Astrocyte (in vitro differentiated cells and primary cell): Measurements from ENCODE around the gene BMPER.

ENCODE experiments used
- EZH2 ChIP-seq: IDR thresholded peaks from 2 replicates; pipeline ENCODE4 v1.6.1; 2012; ENCODE audit warnings: mild to moderate bottlenecking, low read length, inconsistent platforms; ENCODE audit not compliant: insufficient read depth
- TF ChIP-seq, protein P1 (sequence below): IDR thresholded peaks from 2 replicates; pipeline ENCODE4 v1.5.1; 2011; ENCODE audit warnings: low read depth, mild to moderate bottlenecking, inconsistent platforms, low read length, moderate library complexity; ENCODE audit not compliant: insufficient read depth

DNA sequence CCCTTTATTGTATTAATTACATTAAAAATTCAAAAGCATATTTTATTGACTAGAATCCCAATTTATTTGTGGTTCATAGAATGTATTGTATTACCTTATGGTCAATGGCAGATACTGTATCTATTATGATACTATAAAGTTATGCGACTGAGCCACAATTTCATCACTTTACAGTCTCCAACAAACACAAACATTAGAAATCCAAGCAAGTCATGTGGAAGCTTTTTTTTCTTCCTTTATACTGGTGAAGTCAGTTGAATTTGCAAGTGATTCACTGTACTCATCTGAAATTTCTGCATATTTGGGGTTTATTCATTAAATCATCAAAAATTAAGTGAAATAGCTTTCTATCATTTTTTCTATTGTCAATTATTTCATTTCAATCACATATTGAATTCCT is 54.3 kb downstream of the BMPER start:
- TF ChIP-seq, protein P1, sequence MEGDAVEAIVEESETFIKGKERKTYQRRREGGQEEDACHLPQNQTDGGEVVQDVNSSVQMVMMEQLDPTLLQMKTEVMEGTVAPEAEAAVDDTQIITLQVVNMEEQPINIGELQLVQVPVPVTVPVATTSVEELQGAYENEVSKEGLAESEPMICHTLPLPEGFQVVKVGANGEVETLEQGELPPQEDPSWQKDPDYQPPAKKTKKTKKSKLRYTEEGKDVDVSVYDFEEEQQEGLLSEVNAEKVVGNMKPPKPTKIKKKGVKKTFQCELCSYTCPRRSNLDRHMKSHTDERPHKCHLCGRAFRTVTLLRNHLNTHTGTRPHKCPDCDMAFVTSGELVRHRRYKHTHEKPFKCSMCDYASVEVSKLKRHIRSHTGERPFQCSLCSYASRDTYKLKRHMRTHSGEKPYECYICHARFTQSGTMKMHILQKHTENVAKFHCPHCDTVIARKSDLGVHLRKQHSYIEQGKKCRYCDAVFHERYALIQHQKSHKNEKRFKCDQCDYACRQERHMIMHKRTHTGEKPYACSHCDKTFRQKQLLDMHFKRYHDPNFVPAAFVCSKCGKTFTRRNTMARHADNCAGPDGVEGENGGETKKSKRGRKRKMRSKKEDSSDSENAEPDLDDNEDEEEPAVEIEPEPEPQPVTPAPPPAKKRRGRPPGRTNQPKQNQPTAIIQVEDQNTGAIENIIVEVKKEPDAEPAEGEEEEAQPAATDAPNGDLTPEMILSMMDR = no peak
- no peak for TF ChIP-seq EZH2
